Upper lobe of right lung (tissue), 1 donor: ENCODE results near the gene AGPAT2. TPM values are rescaled to one million over a fixed set of nuclear protein-coding genes. Genes with fewer than 3 reads are reported as not detected.
A peak's percentile ranks its signal among the peaks of the same experiment; 100 is the strongest.

Experiments
- ATAC-seq: fragments of 200-7000 bp; cut with Tn5 transposase; one replicate; pipeline ENCODE4 v1.9.1; 2020; ENCODE audit warnings: mild to moderate bottlenecking, moderate library complexity
- DNase-seq: peaks from one replicate; pipeline ENCODE4 v3.0.0-alpha.2; 2020
- H3K27ac ChIP-seq: fragments of 200-600 bp; one replicate; pipeline ENCODE4 v1.8.0; 2022
- H3K27me3 ChIP-seq: fragments of 200-600 bp; one replicate; pipeline ENCODE4 v1.8.0; 2022; ENCODE audit warnings: mild to moderate bottlenecking
- H3K36me3 ChIP-seq: fragments of 200-600 bp; one replicate; pipeline ENCODE4 v1.8.0; 2022
- H3K4me1 ChIP-seq: fragments of 200-600 bp; one replicate; pipeline ENCODE4 v1.8.0; 2022
- H3K4me3 ChIP-seq: fragments of 200-600 bp; one replicate; pipeline ENCODE4 v1.8.0; 2022; ENCODE audit warnings: mild to moderate bottlenecking
- H3K9me3 ChIP-seq: fragments of 200-600 bp; one replicate; pipeline ENCODE4 v1.8.0; 2022
- CTCF ChIP-seq: fragments of 200-600 bp; IDR thresholded peaks from one replicate; pipeline ENCODE4 v1.8.0; 2022; ENCODE audit warnings: antibody characterized with exemption
- intact Hi-C: fragments of 100-400 bp; cut with DNase I; formaldehyde crosslinking; loops from one replicate; pipeline ENCODE4 v1.11.0; 2022
- total RNA-seq: library from RNA; stranded (reverse); fragmentation: NEBNext Ultra II Directional; extraction: Animal tissue kit (Norgen Biotek cat#: 25700); gene quantifications from one replicate; pipeline ENCODE4 v1.2.1, GENCODE V29; 2021
- donor health status: DM: no; HTN: yes; CAD: no; lungs with severe emphysema.

The AGPAT2 gene
- total RNA-seq, 1 donor from 2014 or later = 117 TPM

GRCh38 chr9:136674786-136675349 is 12.4 kb downstream of the AGPAT2 start:
- ATAC-seq (peak; percentile 62), DNase-seq (peak; percentile 93)
- no peak overlapping the region for H3K4me3 ChIP-seq
- peaks cover 23% of the 10 kb centered on the region for H3K36me3 ChIP-seq
- no peaks in the 10 kb centered on the region for H3K27me3 ChIP-seq
- TF ChIP-seq CTCF = no peak
- intact Hi-C loops = no loop called here
- peaks cover 23% of the 10 kb centered on the region for H3K4me1 ChIP-seq
- no peaks in the 10 kb centered on the region for H3K9me3 ChIP-seq
- no peak overlapping the region for H3K27ac ChIP-seq

- H3K36me3 ChIP-seq = peaks cover 23% of the 10 kb centered on the region
- H3K9me3 ChIP-seq = no peaks in the 10 kb centered on the region
- no peak for DNase-seq
- no peak overlapping the region for H3K4me3 ChIP-seq
- H3K27ac ChIP-seq = peak overlapping the region; percentile 36
- no peaks in the 10 kb centered on the region for H3K27me3 ChIP-seq
- no peak for ATAC-seq
- no peak for TF ChIP-seq CTCF
- intact Hi-C loops = no loop called here
- peaks cover 16% of the 10 kb centered on the region for H3K4me1 ChIP-seq
Measured at GRCh38 chr9:136673975-136674785, 13.1 kb downstream of the AGPAT2 start.

- ATAC-seq (no peak), DNase-seq (no peak)
- no peaks in the 10 kb centered on the region for H3K9me3 ChIP-seq
- intact Hi-C loops = no loop called here
- TF ChIP-seq CTCF = no peak
- no peaks in the 10 kb centered on the region for H3K27me3 ChIP-seq
- peaks cover 23% of the 10 kb centered on the region for H3K36me3 ChIP-seq
- H3K4me3 ChIP-seq = no peak overlapping the region
- peaks cover 11% of the 10 kb centered on the region for H3K4me1 ChIP-seq
- H3K27ac ChIP-seq = peak overlapping the region; percentile 36
Measured at GRCh38 chr9:136673088-136673974, 13.9 kb downstream of the AGPAT2 start.

GRCh38 chr9:136672431-136673087 is 14.7 kb downstream of the AGPAT2 start:
- H3K27ac ChIP-seq = peak overlapping the region; percentile 36
- no peaks in the 10 kb centered on the region for H3K9me3 ChIP-seq
- intact Hi-C loops = no loop called here
- H3K4me1 ChIP-seq = peaks cover 11% of the 10 kb centered on the region
- H3K27me3 ChIP-seq = no peaks in the 10 kb centered on the region
- H3K36me3 ChIP-seq = peaks cover 23% of the 10 kb centered on the region
- no peak for TF ChIP-seq CTCF
- H3K4me3 ChIP-seq = no peak overlapping the region
- DNase-seq (no peak), ATAC-seq (no peak)

- no peaks in the 10 kb centered on the region for H3K9me3 ChIP-seq
- ATAC-seq (peak; percentile 4), DNase-seq (no peak)
- intact Hi-C loops = no loop called here
- H3K4me3 ChIP-seq = no peak overlapping the region
- TF ChIP-seq CTCF = peak; percentile 75
- peak overlapping the region; percentile 32 for H3K27ac ChIP-seq
- H3K27me3 ChIP-seq = no peaks in the 10 kb centered on the region
- H3K36me3 ChIP-seq = peaks cover 20% of the 10 kb centered on the region
- H3K4me1 ChIP-seq = peaks cover 11% of the 10 kb centered on the region
Measured at GRCh38 chr9:136671646-136672430, 15.4 kb downstream of the AGPAT2 start.
